ENCODE data around the gene CACNA2D2.

CACNA2D2 gene

GRCh38 chr3:50454481-50455070 lies 48.9 kb downstream of the CACNA2D2 start:
- no peak overlapping the region for H3K4me3 ChIP-seq (replicated peaks; ENCODE audit: low read depth, low read length)
- no peak for TF ChIP-seq CTCF (IDR thresholded peaks at IDR 0.05; ENCODE audit: low read depth, low read length, missing control alignments)
- no peak for DNase-seq (ENCODE audit: extremely low read depth, low read depth)

- no peak for DNase-seq (ENCODE audit: extremely low read depth, low read depth)
- H3K4me3 ChIP-seq (replicated peaks; ENCODE audit: low read depth, low read length) = no peak overlapping the region
- no peak for TF ChIP-seq CTCF (IDR thresholded peaks at IDR 0.05; ENCODE audit: low read depth, low read length, missing control alignments)
These were observed 49.5 kb downstream of the CACNA2D2 start for GRCh38 chr3:50453907-50454306.

- TF ChIP-seq CTCF (IDR thresholded peaks at IDR 0.05; ENCODE audit: low read depth, low read length, missing control alignments) = no peak
- H3K4me3 ChIP-seq (replicated peaks; ENCODE audit: low read depth, low read length) = no peak overlapping the region
- DNase-seq (ENCODE audit: extremely low read depth, low read depth) = no peak
These were observed 53.1 kb downstream of the CACNA2D2 start for GRCh38 chr3:50450209-50450921.

- no peak for DNase-seq (ENCODE audit: extremely low read depth, low read depth)
- TF ChIP-seq CTCF (IDR thresholded peaks at IDR 0.05; ENCODE audit: low read depth, low read length, missing control alignments) = no peak
- H3K4me3 ChIP-seq (replicated peaks; ENCODE audit: low read depth, low read length) = no peak overlapping the region
These were observed 54.5 kb downstream of the CACNA2D2 start for GRCh38 chr3:50448752-50449539.

GRCh38 chr3:50447290-50447840 lies 56.1 kb downstream of the CACNA2D2 start:
- TF ChIP-seq CTCF (IDR thresholded peaks at IDR 0.05; ENCODE audit: low read depth, low read length, missing control alignments) = no peak
- DNase-seq (ENCODE audit: extremely low read depth, low read depth) = no peak
- H3K4me3 ChIP-seq (replicated peaks; ENCODE audit: low read depth, low read length) = no peak overlapping the region

- H3K4me3 ChIP-seq (replicated peaks; ENCODE audit: low read depth, low read length) = no peak overlapping the region
- DNase-seq (ENCODE audit: extremely low read depth, low read depth) = no peak
- no peak for TF ChIP-seq CTCF (IDR thresholded peaks at IDR 0.05; ENCODE audit: low read depth, low read length, missing control alignments)
These were observed 57.5 kb downstream of the CACNA2D2 start for GRCh38 chr3:50445919-50446318.
